GM08714 (cell line): Measurements from ENCODE around the gene ITCH.
"Not testable (repeated sequence)": the region's sequence is repeated elsewhere in the genome, so short reads cannot be mapped to it uniquely, and the experiment has no call there.

Experiments
- H3K4me3 ChIP-seq: fragments of 200-500 bp; sonication (Bioruptor generic); 2 replicates; pipeline ENCODE4 v1.5.1; 2014; ENCODE audit warnings: mild to moderate bottlenecking, low read length, inconsistent platforms
- ZNF274 ChIP-seq: IDR thresholded peaks from 2 replicates; pipeline ENCODE4 v1.6.1; 2012; ENCODE audit warnings: mild to moderate bottlenecking, low read depth, low read length

ITCH gene

DNA sequence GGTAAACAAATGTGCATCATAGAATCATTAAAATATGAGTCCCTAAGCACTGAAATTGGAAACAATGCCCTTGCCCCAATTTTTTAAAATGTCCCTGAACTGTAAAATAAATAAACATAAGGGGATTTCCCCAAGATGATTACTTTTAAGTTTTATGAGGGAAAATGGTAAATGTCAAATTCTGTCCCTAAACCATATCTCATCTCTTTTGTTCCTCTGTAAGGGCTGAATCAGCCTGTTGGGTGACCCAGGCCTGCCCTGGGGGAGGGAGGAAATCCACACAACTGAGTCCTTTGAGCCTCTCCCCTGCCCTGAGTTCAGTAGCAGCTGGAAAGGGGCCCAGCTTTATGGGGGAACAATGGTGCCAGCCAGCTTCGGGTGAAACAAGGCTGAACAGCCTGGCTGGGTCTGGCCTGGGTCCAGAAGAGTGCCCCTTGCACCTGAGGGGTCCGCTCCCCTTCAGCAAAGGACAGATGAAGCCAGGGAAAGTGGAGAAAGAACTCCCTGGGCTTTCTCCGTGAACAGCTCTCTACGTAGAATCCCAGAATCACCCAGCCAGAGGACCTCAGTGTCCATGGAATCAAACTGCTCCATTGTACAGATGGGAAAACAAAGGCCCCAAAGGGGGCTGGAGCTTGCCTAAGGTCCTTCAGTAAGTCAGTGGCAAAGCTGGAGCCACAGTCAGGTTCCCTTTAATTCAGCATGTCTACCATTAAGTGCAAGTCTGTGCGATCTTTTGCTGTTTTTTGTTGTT is 28.2 kb upstream of the ITCH start:
- TF ChIP-seq ZNF274 = no peak
- no peak overlapping the region for H3K4me3 ChIP-seq

DNA sequence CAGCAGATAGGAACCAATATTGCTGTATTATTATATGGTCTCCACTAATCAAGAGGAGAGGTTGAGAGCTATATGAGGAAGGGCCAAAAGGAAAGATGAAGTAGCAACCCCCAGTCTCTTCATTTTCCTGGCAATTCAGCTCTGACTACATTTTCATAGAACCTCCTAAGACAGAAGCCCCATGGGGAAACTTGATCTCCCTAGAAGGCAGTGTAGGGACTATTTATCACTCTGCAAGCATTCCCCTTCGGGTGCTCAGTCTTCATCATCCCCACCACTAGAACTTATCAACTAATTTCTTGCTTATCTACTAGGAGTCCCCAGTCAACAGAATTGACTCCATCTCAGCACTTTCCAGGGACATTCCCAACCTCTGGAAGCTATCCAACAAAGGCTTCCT is 25.5 kb upstream of the ITCH start:
- TF ChIP-seq ZNF274 = no peak
- no peak overlapping the region for H3K4me3 ChIP-seq

DNA sequence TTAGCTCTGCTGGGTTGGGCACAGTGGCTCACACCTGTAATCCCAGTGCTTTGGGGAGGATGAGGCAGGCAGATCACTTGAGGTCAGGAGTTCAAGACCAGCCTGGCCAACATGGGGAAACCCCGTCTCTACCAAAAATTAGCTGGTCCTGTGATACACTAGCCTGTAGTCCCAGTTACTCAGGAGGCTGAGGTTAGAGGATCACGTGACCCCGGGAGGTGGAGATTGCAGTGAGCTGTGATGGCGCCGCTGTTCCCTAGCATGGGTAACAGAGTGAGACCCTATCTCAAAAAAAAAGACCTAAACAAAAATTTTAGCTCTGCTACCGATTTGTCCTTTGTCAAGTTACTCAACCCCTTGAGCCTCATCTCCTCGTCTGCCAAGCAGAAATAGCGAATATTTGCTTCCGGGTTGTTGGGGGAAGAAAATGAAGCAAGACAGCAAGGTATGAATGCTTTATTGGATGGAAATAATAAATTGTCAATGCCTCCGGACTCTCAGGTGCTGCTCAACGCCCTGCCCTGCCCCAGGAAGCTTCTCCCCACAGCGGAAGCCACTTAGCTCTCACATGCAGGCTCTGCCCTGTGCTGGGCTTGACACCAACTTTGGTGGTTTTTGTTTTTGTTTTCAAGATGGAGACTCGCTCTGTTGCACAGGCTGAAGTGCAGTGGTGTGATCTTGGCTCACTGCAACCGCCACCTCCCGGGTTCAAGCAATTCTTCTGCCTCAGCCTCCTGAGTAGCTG is 24.9 kb upstream of the ITCH start:
- H3K4me3 ChIP-seq = no peak overlapping the region
- no peak for TF ChIP-seq ZNF274

DNA sequence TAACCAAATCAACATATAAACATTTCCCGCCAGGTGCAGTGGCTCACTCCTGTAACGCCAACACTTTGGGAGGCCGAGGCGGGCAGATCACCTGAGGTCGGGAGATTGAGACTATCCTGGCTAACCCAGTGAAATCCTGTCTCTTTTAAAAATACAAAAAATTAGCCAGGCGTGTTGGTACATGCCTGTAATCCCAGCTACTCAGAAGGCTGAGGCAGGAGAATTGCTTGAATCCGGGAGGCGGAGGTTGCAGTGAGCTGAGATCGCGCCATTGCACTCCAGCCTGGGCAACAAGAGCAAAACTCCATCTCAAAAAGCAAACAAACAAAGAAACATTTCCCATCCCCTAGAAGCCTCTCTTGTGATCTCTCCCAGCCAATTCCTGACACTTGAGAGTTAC is 22.3 kb upstream of the ITCH start:
- H3K4me3 ChIP-seq = not testable (repeated sequence)

DNA sequence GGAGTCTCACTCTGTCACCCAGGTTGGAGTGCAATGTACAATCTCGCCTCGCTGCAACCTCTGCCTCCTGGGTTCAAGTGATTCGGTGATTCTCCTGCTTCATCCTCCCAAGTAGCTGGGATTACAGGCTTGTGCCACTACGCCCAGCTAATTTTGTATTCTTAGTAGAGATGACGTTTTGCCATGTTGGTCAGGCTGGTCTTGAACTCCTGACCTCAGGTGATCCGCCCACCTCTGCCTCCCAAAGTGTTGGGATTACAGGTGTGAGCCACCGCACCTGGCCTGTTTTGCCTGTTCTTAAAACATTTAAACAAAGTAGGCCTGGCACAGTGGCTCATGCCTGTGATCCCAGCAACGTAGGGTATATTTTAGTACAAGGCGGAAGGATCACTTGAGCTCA is 21.9 kb upstream of the ITCH start:
- not testable (repeated sequence) for H3K4me3 ChIP-seq

DNA sequence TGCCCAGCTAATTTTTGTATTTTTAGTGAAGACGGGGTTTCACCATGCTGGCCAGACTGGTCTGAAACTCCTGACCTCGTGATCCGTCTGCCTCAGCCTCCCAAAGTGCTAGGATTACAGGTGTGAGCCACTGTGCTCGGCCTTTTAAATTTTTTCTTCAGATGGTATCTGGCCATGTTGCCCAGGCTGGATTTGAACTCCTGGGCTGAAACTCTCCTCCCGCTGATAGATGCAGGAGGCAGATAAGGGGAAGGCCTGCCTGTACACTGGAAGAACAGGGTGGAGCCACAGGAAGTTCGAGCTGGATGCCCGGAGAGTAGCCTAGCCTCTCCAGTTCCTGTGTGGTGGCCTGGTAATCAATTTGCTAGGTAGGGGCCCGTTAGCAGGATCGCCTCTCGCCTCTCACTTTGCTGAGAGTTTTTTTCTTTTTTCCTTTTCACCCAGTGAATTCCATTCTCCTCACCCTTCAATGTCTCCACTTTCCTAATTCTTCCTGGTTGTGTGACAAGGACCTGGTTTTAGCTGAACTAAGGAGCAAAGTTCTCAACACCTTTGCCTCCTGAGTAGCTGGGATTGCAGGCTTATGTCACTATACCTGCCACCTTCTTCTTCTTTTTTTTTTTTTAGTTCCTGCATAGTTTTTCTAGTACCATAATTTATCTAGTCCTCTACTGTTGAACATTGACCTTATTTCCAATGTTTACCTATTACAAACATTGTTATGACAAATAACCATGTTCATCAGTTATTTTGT is 19.4 kb upstream of the ITCH start:
- TF ChIP-seq ZNF274 = no peak
- no peak overlapping the region for H3K4me3 ChIP-seq

DNA sequence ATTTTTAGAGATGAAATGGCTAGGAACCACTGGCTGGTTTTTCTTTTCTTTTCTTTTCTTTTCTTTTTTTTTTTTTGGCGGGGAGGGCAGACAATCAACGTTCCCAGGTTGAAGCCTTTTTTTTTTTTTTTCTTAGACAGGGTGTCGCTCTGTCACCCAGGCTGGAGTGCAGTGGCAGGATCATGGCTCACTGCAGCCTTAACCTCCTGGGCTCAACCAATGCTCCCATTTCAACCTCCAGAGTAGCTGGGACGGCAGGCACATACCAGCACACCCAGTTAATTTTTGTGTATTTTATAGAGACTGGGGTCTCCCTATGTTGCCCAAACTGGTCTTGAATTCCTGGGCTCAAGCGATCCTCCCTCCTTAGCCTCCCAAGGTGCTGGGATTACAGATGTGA is 18.8 kb upstream of the ITCH start:
- no peak for TF ChIP-seq ZNF274

DNA sequence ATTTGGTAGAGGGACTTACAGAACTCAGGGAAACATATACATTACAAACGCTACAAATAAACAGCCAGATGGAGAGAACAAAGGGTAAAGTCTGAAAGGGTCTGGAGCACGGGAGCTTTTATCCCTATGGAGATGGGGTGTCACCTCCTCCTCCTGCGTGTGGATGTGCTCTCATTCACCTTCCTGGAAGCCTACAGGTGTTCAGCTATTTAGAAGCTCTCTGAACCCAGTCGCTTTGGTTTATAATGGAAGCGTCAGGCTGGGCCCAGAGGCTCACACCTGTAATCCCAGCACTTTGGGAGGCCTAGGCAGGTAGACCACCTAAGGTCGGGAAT is 17.7 kb upstream of the ITCH start:
- no peak overlapping the region for H3K4me3 ChIP-seq
- no peak for TF ChIP-seq ZNF274

More for the DNA sequence above, 18.8 kb upstream of the ITCH start:
- no peak overlapping the region for H3K4me3 ChIP-seq

DNA sequence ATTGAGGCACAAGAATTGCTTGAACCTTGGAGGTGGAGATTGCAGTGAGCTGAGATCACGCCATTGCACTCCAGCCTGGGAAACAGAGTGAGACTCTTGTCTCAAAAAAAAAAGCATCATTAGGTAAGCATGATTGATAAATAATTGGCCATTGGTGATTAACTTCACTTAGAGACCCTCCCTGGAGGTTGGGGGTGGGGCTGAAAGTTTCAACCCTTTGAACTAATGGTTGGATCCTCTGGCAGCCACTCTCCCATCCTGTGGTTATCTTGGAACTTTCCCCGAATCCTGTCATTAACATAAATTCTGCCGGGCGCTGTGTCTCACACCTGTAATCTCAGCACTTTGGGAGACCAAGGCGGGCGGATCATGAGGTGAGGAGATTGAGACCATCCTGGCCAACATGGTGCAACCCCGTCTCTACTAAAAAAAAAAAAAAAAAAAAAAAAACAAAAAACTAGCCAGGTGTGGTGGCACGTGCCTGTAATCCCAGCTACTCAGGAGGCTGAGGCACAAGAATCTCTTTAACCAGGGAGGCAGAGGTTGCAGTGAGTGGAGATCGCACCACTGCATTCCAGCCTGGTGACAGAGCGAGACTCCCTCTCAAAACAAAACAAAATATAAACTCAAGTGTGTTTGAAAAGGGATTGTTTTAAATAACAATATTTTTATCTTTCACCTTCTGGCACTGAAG is 17.1 kb upstream of the ITCH start:
- H3K4me3 ChIP-seq = not testable (repeated sequence)

DNA sequence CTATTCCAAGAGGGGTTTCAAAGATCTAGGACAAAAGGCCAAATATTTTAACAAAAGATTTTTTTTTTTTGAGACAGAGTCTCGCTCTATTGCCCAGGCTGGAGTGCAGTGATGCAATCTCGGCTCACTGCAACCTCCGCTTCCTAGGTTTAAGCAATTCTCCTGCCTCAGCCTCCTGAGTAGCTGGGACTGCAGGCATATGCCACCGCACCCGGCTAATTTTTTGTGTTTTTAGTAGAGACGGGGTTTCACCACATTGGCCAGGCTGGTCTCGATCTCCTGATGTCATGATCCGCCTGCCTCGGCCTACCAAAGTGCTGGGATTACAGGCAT is 16.6 kb upstream of the ITCH start:
- H3K4me3 ChIP-seq = not testable (repeated sequence)

DNA sequence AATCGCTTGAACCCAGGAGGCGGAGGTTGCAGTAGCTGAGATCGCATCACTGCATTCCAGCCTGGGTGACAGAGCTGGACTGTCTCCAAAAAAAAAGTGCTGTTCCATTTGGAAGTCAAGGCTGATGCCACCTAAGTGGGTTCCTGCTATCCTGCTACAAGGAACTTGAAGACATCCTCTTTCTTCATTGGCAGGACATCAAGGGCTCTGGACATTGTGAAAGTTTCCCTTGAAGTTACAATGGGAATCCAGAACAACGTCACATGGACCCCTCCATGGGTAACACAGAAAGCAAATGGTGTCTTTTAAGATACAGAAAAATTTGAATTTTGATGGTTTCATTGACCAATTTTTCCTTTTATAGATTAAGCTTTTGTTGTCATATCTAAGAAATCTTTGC is 15.5 kb upstream of the ITCH start:
- H3K4me3 ChIP-seq = no peak overlapping the region
- TF ChIP-seq ZNF274 = no peak

DNA sequence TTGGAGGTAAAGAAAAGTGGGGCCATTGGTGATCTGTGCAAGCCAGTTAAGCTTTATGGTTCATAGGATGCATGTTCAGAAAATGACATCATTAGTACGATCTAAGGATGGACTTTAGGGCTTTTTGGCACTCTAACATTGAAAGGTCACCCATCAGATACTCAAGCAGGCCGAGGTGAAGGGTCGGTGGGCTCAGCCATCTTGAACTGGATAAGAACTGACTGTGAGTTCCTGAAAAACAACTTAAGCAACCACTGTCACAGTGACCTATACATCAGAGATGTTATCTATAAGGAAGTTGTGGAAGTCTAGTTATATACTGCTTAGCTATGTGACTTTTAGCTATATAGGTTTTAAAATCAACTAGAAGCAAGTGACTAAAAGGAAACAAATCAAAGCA is 13.0 kb upstream of the ITCH start:
- no peak overlapping the region for H3K4me3 ChIP-seq
- no peak for TF ChIP-seq ZNF274

DNA sequence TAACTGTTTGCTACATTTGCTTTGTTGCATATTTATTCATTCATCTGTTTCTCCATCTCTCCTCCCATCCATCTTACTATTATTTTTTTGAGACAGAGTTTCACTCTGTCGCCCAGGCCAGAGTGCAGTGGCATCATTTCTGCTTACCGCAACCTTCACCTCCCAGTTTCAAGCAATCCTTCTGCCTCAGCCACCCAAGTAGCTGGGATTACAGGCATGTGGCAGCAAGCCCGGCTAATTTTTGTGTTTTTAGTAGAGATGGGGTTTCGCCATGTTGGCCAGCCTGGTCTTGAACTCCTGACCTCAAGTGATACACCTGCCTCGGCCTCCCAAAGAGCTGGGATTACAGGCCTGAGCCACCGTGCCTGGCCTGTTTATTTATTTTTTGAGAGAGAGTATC is 9.6 kb upstream of the ITCH start:
- not testable (repeated sequence) for H3K4me3 ChIP-seq

DNA sequence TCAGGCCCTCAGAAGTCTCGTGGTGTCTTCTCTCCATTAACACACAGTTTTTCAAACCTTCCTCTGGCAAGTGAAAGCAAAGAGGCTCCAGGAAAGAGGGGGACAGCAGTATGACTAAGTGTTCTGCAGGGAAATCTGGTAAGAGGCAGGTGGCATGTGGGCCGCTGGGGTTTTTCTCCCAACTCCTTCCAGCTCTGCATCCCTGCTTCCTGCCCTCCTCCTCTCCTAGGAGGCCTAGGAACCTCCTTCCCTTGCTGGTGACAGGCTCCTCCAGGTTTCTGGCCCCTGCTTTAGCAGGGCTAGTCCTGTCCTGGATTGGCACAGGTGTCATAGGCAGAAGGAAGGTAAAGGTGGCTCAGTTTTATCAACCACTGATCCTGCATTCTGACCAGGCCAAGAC is 7.6 kb upstream of the ITCH start:
- no peak overlapping the region for H3K4me3 ChIP-seq
- no peak for TF ChIP-seq ZNF274

DNA sequence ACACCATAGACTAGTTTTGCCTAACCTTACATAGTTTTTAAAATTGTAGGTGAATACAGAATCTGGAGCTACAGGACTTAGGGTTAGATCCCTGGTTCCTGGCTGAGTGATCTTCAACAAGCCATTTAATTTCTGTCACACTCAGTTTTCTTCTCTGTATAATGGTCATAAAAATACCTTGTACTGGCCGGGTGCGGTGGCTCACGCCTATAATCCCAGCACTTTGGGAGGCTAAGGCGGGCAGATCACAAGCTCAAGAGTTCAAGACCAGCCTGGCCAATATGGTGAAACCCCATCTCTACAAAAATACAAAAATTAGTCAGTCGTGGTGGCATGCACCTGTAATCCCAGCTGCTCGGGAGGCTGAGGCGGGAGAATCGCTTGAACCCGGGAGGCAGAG is 3.3 kb upstream of the ITCH start:
- H3K4me3 ChIP-seq = not testable (repeated sequence)
